Measurements from ENCODE around the gene DDX1. TPM values are rescaled to one million over a fixed set of nuclear protein-coding genes. Genes with fewer than 3 reads are reported as not detected.

Gene DDX1
- total RNA-seq, 1 donor from 2014 or later, result 68.6 TPM

GRCh38 chr2:15642815-15643500 lies 51.3 kb downstream of the DDX1 start:
- Histone ChIP-seq H3K27me3 (no peaks in the 10 kb centered on the region), H3K9me3 (no peaks in the 10 kb centered on the region), H3K4me3 (no peak overlapping the region), H3K4me1 (peaks cover 10% of the 10 kb centered on the region), H3K27ac (no peak overlapping the region), H3K36me3 (no peaks in the 10 kb centered on the region)
- intact Hi-C loops (cut with DNase I), result no loop called here
- no peak for DNase-seq
- no peak for TF ChIP-seq CTCF (IDR thresholded peaks at IDR 0.05)
- ATAC-seq, result no peak

GRCh38 chr2:15643791-15644585 lies 52.3 kb downstream of the DDX1 start:
- H3K4me1 ChIP-seq, result peaks cover 10% of the 10 kb centered on the region
- no peak overlapping the region for H3K4me3 ChIP-seq
- H3K9me3 ChIP-seq, result no peaks in the 10 kb centered on the region
- no peaks in the 10 kb centered on the region for H3K36me3 ChIP-seq
- intact Hi-C loops (cut with DNase I), result no loop called here
- no peak for TF ChIP-seq CTCF (IDR thresholded peaks at IDR 0.05)
- ATAC-seq (no peak), DNase-seq (no peak)
- no peak overlapping the region for H3K27ac ChIP-seq
- H3K27me3 ChIP-seq, result no peaks in the 10 kb centered on the region

GRCh38 chr2:15645300-15645699 lies 53.6 kb downstream of the DDX1 start:
- intact Hi-C loops (cut with DNase I), result no loop called here
- peaks cover 4% of the 10 kb centered on the region for H3K4me1 ChIP-seq

GRCh38 chr2:15645720-15646385 lies 54.2 kb downstream of the DDX1 start:
- H3K9me3 ChIP-seq, result no peaks in the 10 kb centered on the region
- ATAC-seq, result no peak
- no peak overlapping the region for H3K4me3 ChIP-seq
- H3K4me1 ChIP-seq, result no peaks in the 10 kb centered on the region
- intact Hi-C loops (cut with DNase I), result no loop called here
- no peak for DNase-seq
- TF ChIP-seq CTCF (IDR thresholded peaks at IDR 0.05), result no peak
- no peaks in the 10 kb centered on the region for H3K36me3 ChIP-seq
- no peak overlapping the region for H3K27ac ChIP-seq
- H3K27me3 ChIP-seq, result no peaks in the 10 kb centered on the region

More at GRCh38 chr2:15645300-15645699, 53.6 kb downstream of the DDX1 start:
- no peak overlapping the region for H3K27ac ChIP-seq
- H3K27me3 ChIP-seq, result no peaks in the 10 kb centered on the region
- no peaks in the 10 kb centered on the region for H3K36me3 ChIP-seq
- TF ChIP-seq CTCF (IDR thresholded peaks at IDR 0.05), result no peak
- no peak overlapping the region for H3K4me3 ChIP-seq
- no peak for ATAC-seq
- H3K9me3 ChIP-seq, result no peaks in the 10 kb centered on the region
- no peak for DNase-seq

GRCh38 chr2:15646661-15647060 lies 55.0 kb downstream of the DDX1 start:
- intact Hi-C loops (cut with DNase I), result no loop called here
- Histone ChIP-seq H3K4me3 (no peak overlapping the region), H3K27ac (no peak overlapping the region), H3K36me3 (no peaks in the 10 kb centered on the region), H3K9me3 (no peaks in the 10 kb centered on the region), H3K27me3 (no peaks in the 10 kb centered on the region), H3K4me1 (no peaks in the 10 kb centered on the region)
- no peak for ATAC-seq
- no peak for TF ChIP-seq CTCF (IDR thresholded peaks at IDR 0.05)
- DNase-seq, result no peak
